CD14-positive monocyte (primary cell): ENCODE data around the gene TMEM248. TPM values are rescaled to one million over a fixed set of nuclear protein-coding genes. Genes with fewer than 3 reads are reported as not detected.

Experiments used
- DNase-seq, 3 donors: peaks; one replicate each; pipeline ENCODE4 v3.0.0-alpha.2; 2011 to 2022
- H2AFZ ChIP-seq: 2 replicates; pipeline ENCODE4 v1.6.0; 2012; ENCODE audit warnings: mild to moderate bottlenecking, low read depth, low read length, inconsistent platforms; ENCODE audit not compliant: insufficient read depth, poor library complexity, severe bottlenecking
- H3K27ac ChIP-seq, 2 donors: 1 replicate in 1 of 2; 2 replicates in 1 of 2; pipeline ENCODE4 v1.5.1; 2012 to 2013; ENCODE audit warnings: low read length in 2 of 2, control low read depth in 1 of 2, inconsistent platforms in 1 of 2, low read depth in 1 of 2, mild to moderate bottlenecking in 1 of 2
- H3K27me3 ChIP-seq, 2 donors: one replicate each; pipeline versions ENCODE4 v1.6.0 to v1.6.1; 2011 to 2013; ENCODE audit warnings: low read length in 2 of 2; ENCODE audit not compliant: control insufficient read depth in 2 of 2, insufficient read depth in 2 of 2
- H3K36me3 ChIP-seq, 2 donors: replicated peaks in 1 of 2; 1 replicate in 1 of 2; 2 replicates in 1 of 2; pipeline versions ENCODE4 v1.5.1 to v1.6.1; 2012 to 2013; ENCODE audit warnings: low read length in 2 of 2, control low read depth in 1 of 2, inconsistent platforms in 1 of 2, mild to moderate bottlenecking in 1 of 2; ENCODE audit not compliant: insufficient read depth in 2 of 2, control insufficient read depth in 1 of 2
- H3K4me1 ChIP-seq, 2 donors: 1 replicate in 1 of 2; 2 replicates in 1 of 2; pipeline versions ENCODE4 v1.5.1 to v1.6.1; 2012 to 2013; ENCODE audit warnings: low read length in 2 of 2, control low read depth in 1 of 2, inconsistent platforms in 1 of 2, mild to moderate bottlenecking in 1 of 2, moderate library complexity in 1 of 2; ENCODE audit not compliant: insufficient read depth in 2 of 2, control insufficient read depth in 1 of 2
- H3K4me2 ChIP-seq: replicated peaks from 2 replicates; pipeline ENCODE3; 2012; ENCODE audit warnings: low read length, moderate library complexity, mild to moderate bottlenecking; ENCODE audit not compliant: poor library complexity, severe bottlenecking; ENCODE audit errors: extremely low read depth
- H3K4me3 ChIP-seq, 3 experiments: fragments of 200-600 bp in 1 of 3; sonication (generic) in 1 of 3; replicated peaks in 1 of 3; 1 replicate in 2 of 3; 2 replicates in 1 of 3; pipeline ENCODE4 v1.5.1; 2011 to 2013; ENCODE audit warnings: low read length in 3 of 3, mild to moderate bottlenecking in 3 of 3, control low read depth in 2 of 3, low read depth in 2 of 3, inconsistent platforms in 1 of 3, moderate library complexity in 1 of 3
- H3K79me2 ChIP-seq: 2 replicates; pipeline ENCODE4 v1.6.0; 2012; ENCODE audit warnings: mild to moderate bottlenecking, control low read depth, inconsistent platforms, low read length, moderate library complexity; ENCODE audit not compliant: insufficient read depth
- H3K9ac ChIP-seq: 2 replicates; pipeline ENCODE4 v1.6.0; 2017; ENCODE audit warnings: low read length, mild to moderate bottlenecking; ENCODE audit not compliant: insufficient read depth, poor library complexity, severe bottlenecking
- H3K9me3 ChIP-seq, 2 donors: replicated peaks in 1 of 2; 1 replicate in 1 of 2; 2 replicates in 1 of 2; pipeline versions ENCODE4 v1.5.1 to v1.6.1; 2012 to 2013; ENCODE audit warnings: low read length in 2 of 2, control low read depth in 1 of 2; ENCODE audit not compliant: control insufficient read depth in 1 of 2, insufficient read depth in 1 of 2
- H4K20me1 ChIP-seq: 2 replicates; pipeline ENCODE4 v1.6.0; 2012; ENCODE audit warnings: mild to moderate bottlenecking, low read length, control low read depth, moderate library complexity; ENCODE audit not compliant: insufficient read depth
- H3K27ac Mint-ChIP-seq, 7 donors: one replicate each; pipeline ENCODE4 v1.8.0; 2020; ENCODE audit warnings: mild to moderate bottlenecking in 7 of 7, mixed read lengths in 7 of 7, moderate library complexity in 6 of 7, inconsistent platforms in 2 of 7
- H3K27me3 Mint-ChIP-seq, 3 donors: one replicate each; pipeline ENCODE4 v1.8.0; 2021 to 2022; ENCODE audit warnings: low read depth in 3 of 3, mild to moderate bottlenecking in 3 of 3, mixed read lengths in 3 of 3, moderate library complexity in 3 of 3, inconsistent platforms in 1 of 3
- H3K36me3 Mint-ChIP-seq, 2 donors: one replicate each; pipeline ENCODE4 v1.8.0; 2020; ENCODE audit warnings: mixed read lengths in 2 of 2, inconsistent platforms in 1 of 2, mild to moderate bottlenecking in 1 of 2
- H3K4me1 Mint-ChIP-seq: one replicate; pipeline ENCODE4 v1.8.0; 2020; ENCODE audit warnings: mild to moderate bottlenecking, mixed read lengths
- H3K4me3 Mint-ChIP-seq, 2 donors: one replicate each; pipeline ENCODE4 v1.8.0; 2020; ENCODE audit warnings: mild to moderate bottlenecking in 2 of 2, mixed read lengths in 2 of 2, moderate library complexity in 1 of 2
- H3K9me3 Mint-ChIP-seq, 7 donors: one replicate each; pipeline ENCODE4 v1.8.0; 2020 to 2022; ENCODE audit warnings: mixed read lengths in 7 of 7, mild to moderate bottlenecking in 6 of 7, moderate library complexity in 6 of 7, inconsistent platforms in 2 of 7
- CTCF ChIP-seq: fragments of 200-600 bp; IDR thresholded peaks from one replicate; pipeline ENCODE4 v1.8.0; 2022; ENCODE audit warnings: antibody characterized with exemption, mild to moderate bottlenecking
- WGBS: methylation state at CpG from one replicate; pipeline ENCODE4 v1.1.5; 2013; ENCODE audit warnings: missing lambda C conversion rate; ENCODE audit not compliant: insufficient coverage; 5-methylcytosine and 5-hydroxymethylcytosine counted together
- intact Hi-C, 2 donors: fragments of 100-400 bp; cut with micrococcal nuclease; formaldehyde crosslinking; loops; one replicate each; pipeline versions ENCODE4 v1.15.0 to v1.15.1; 2023
- polyA plus RNA-seq, 3 donors: library from polyadenylated mRNA; depleted of rRNA in 1 of 3; unstranded in 2 of 3; stranded (reverse) in 1 of 3; fragments of 300-500 nt in 2 of 3; fragments of >200 nt in 1 of 3; fragmentation: Illumina TruSeq in 2 of 3; gene quantifications; 1 replicate in 2 of 3; 2 replicates in 1 of 3; pipeline ENCODE4 v1.2.3, GENCODE V29; 2012 to 2021

Gene TMEM248
- polyA plus RNA-seq, 3 donors: 67.5 to 82.3 (median 78.3) TPM

- Mint-ChIP-seq H3K27ac (peak overlapping the region; percentile 87 to 95 (median 93)), H3K4me1 (peaks cover 26% of the 10 kb centered on the region), H3K4me3 (peak overlapping the region; percentile 86 to 95), H3K36me3 (peaks cover 9 to 18% of the 10 kb centered on the region in 2 donors), H3K9me3 (peaks cover 0 to 2% (median 0%) of the 10 kb centered on the region in 7 donors), H3K27me3 (peaks cover 0 to 1% (median 0%) of the 10 kb centered on the region in 3 donors)
- H3K4me2 ChIP-seq: peak overlapping the region; percentile 88
- peaks cover 64% of the 10 kb centered on the region for H3K79me2 ChIP-seq
- H3K36me3 ChIP-seq: peaks cover 3 to 19% of the 10 kb centered on the region in 2 donors
- H2AFZ ChIP-seq: peak overlapping the region; percentile 85
- intact Hi-C loops: loop anchor here (2.0 to 5.0 kb wide), 3 partner anchors 65 to 80 kb away; no protein-coding TSS in a partner anchor
- H3K4me3 ChIP-seq: peak overlapping the region; percentile 70 to 94 (median 93)
- no peaks in the 10 kb centered on the region for H3K9me3 ChIP-seq
- no peak for TF ChIP-seq CTCF
- H3K9ac ChIP-seq: peak overlapping the region; percentile 95
- H4K20me1 ChIP-seq: peaks cover 45% of the 10 kb centered on the region
- peak overlapping the region; percentile 61 to 94 for H3K27ac ChIP-seq
- 2% methylated on average over 7 of the region's 15 CpGs for WGBS
- H3K4me1 ChIP-seq: peaks cover 16 to 21% of the 10 kb centered on the region in 2 donors
- DNase-seq: peak; percentile 5 to 31 (median 28)
- H3K27me3 ChIP-seq: no peaks in the 10 kb centered on the region
Observed at GRCh38 chr7:66921918-66922486, 977 bp downstream of the TMEM248 start.

- H3K9me3 Mint-ChIP-seq: peaks cover 0 to 2% (median 0%) of the 10 kb centered on the region in 7 donors
- intact Hi-C loops: no loop called here
- Histone ChIP-seq H3K4me3 (no peak overlapping the region), H3K9ac (no peak overlapping the region), H3K4me1 (peaks cover 16 to 21% of the 10 kb centered on the region in 2 donors), H3K9me3 (no peaks in the 10 kb centered on the region), H3K27me3 (no peaks in the 10 kb centered on the region), H2AFZ (no peak overlapping the region), H3K4me2 (no peak overlapping the region), H3K27ac (no peak overlapping the region), H3K79me2 (peaks cover 96% of the 10 kb centered on the region), H4K20me1 (peaks cover 77% of the 10 kb centered on the region), H3K36me3 (peaks cover 7 to 48% of the 10 kb centered on the region in 2 donors)
- 100% methylated on average over 2 of the region's 3 CpGs for WGBS
- TF ChIP-seq CTCF: no peak
- no peak for DNase-seq
- H3K4me3 Mint-ChIP-seq: no peak overlapping the region
- H3K27ac Mint-ChIP-seq: peak overlapping the region in 1 of 7 donors; percentile 4
- peaks cover 20 to 43% of the 10 kb centered on the region in 2 donors for H3K36me3 Mint-ChIP-seq
- peaks cover 30% of the 10 kb centered on the region for H3K4me1 Mint-ChIP-seq
- peaks cover 0 to 1% (median 0%) of the 10 kb centered on the region in 3 donors for H3K27me3 Mint-ChIP-seq
Observed at GRCh38 chr7:66925255-66925654, 4.2 kb downstream of the TMEM248 start.
